GM23248 (cell line): ENCODE data around the gene CD151. TPM values are rescaled to one million over a fixed set of nuclear protein-coding genes. Genes with fewer than 3 reads are reported as not detected.

Source experiments
- DNase-seq: peaks from one replicate; pipeline ENCODE4 v3.0.0-alpha.2; 2015
- H2AFZ ChIP-seq: fragments of 200-600 bp; sonication (generic); 2 replicates; pipeline ENCODE4 v1.6.1; 2016; ENCODE audit warnings: antibody characterized with exemption
- H3F3A ChIP-seq: fragments of 200-600 bp; sonication (generic); 2 replicates; pipeline ENCODE4 v1.6.1; 2016; ENCODE audit warnings: mild to moderate bottlenecking, antibody characterized with exemption, mixed run types; ENCODE audit not compliant: insufficient read depth
- H3K27ac ChIP-seq: fragments of 200-600 bp; sonication (generic); 2 replicates; pipeline ENCODE4 v1.5.1; 2016; ENCODE audit warnings: mild to moderate bottlenecking
- H3K27me3 ChIP-seq: fragments of 200-600 bp; sonication (generic); replicated peaks from 2 replicates; pipeline ENCODE4 v1.6.1; 2016; ENCODE audit warnings: mild to moderate bottlenecking; ENCODE audit not compliant: insufficient read depth
- H3K36me3 ChIP-seq: fragments of 200-600 bp; sonication (generic); 2 replicates; pipeline ENCODE4 v1.6.1; 2016; ENCODE audit warnings: low read depth, mild to moderate bottlenecking
- H3K4me1 ChIP-seq: fragments of 200-600 bp; sonication (generic); 2 replicates; pipeline ENCODE4 v1.6.1; 2016; ENCODE audit warnings: mild to moderate bottlenecking; ENCODE audit not compliant: insufficient read depth
- H3K4me2 ChIP-seq: fragments of 200-600 bp; sonication (generic); one replicate; pipeline ENCODE4 v1.6.1; 2016; ENCODE audit warnings: mild to moderate bottlenecking; ENCODE audit not compliant: unreplicated experiment
- H3K4me3 ChIP-seq: fragments of 200-600 bp; sonication (generic); 2 replicates; pipeline ENCODE4 v1.5.1; 2016; ENCODE audit warnings: mild to moderate bottlenecking
- H3K79me2 ChIP-seq: fragments of 200-600 bp; sonication (generic); 2 replicates; pipeline ENCODE4 v1.6.1; 2016; ENCODE audit warnings: mild to moderate bottlenecking; ENCODE audit not compliant: insufficient read depth
- H3K9ac ChIP-seq: fragments of 200-600 bp; sonication (generic); 2 replicates; pipeline ENCODE4 v1.6.1; 2016; ENCODE audit warnings: mild to moderate bottlenecking
- H3K9me2 ChIP-seq: fragments of 200-600 bp; sonication (generic); 2 replicates; pipeline ENCODE4 v1.6.1; 2016; ENCODE audit warnings: mixed run types, mild to moderate bottlenecking, moderate library complexity; ENCODE audit not compliant: insufficient read depth
- H3K9me3 ChIP-seq: fragments of 200-600 bp; sonication (generic); one replicate; pipeline ENCODE4 v1.6.1; 2017; ENCODE audit warnings: low read depth
- H4K20me1 ChIP-seq: fragments of 200-600 bp; sonication (generic); 2 replicates; pipeline ENCODE4 v1.6.0; 2016; ENCODE audit not compliant: insufficient read depth
- EZH2 ChIP-seq: fragments of 200-600 bp; sonication (generic); IDR thresholded peaks from 2 replicates; pipeline ENCODE4 v1.6.1; 2018; ENCODE audit warnings: antibody characterized with exemption, mild to moderate bottlenecking; ENCODE audit not compliant: insufficient read depth, poor library complexity, severe bottlenecking
- EZH2phosphoT487 ChIP-seq: fragments of 200-600 bp; sonication (generic); IDR thresholded peaks from 2 replicates; pipeline ENCODE4 v1.6.1; 2018; ENCODE audit warnings: antibody characterized with exemption, moderate library complexity, mild to moderate bottlenecking, low read depth; ENCODE audit not compliant: insufficient read depth
- WGBS, 2 experiments: methylation state at CpG; one replicate each; pipeline ENCODE4 v1.1.6; 2015 to 2017; ENCODE audit warnings: low lambda C conversion rate in 2 of 2, low coverage in 1 of 2; ENCODE audit errors: missing lambda C conversion rate in 2 of 2; 5-methylcytosine and 5-hydroxymethylcytosine counted together
- in situ Hi-C: fragments of 300-500 bp; cut with MboI; formaldehyde crosslinking; loops from 2 replicates; pipeline ENCODE4 v1.15.0; 2020
- polyA plus RNA-seq: library from polyadenylated mRNA; unstranded; fragments of >200 nt; fragmentation: Nextera tagmentation; extraction: Ambion mirVana; gene quantifications from 2 replicates; pipeline ENCODE4 v1.2.1, GENCODE V29; 2016
- total RNA-seq: library from RNA; depleted of rRNA; stranded (reverse); fragments of >200 nt; shearing (Covaris generic); gene quantifications from 2 replicates; pipeline ENCODE4 v1.2.3, GENCODE V29; 2014

Gene CD151
- total and polyA plus RNA-seq, 2 experiments from 2014 or later = 796 to 1,651 TPM

- Histone ChIP-seq H3K9ac (peak within 1 kb of the TSS; percentile 85), H3K36me3 (no peaks in the 10 kb centered on the region; the same call in 1 of the 2 replicates), H3K4me1 (peaks cover 6% of the 10 kb centered on the region), H3K27me3 (no peaks in the 10 kb centered on the region), H2AFZ (peak within 1 kb of the TSS; percentile 75), H3F3A (peaks cover 4% of the 10 kb centered on the region; the same call in 1 of the 2 replicates), H3K9me2 (no peaks in the 10 kb centered on the region), H3K9me3 (no peaks in the 10 kb centered on the region), H4K20me1 (no peaks in the 10 kb centered on the region), H3K79me2 (peaks cover 12% of the 10 kb centered on the region), H3K4me3 (peak within 1 kb of the TSS; percentile 82), H3K27ac (peak within 1 kb of the TSS; percentile 86), H3K4me2 (peak within 1 kb of the TSS; percentile 84)
- DNase-seq = peak; percentile 94
- in situ Hi-C loops = no loop called here
- WGBS, 2 experiments = 5 to 11% methylated on average over 27 to 56 of the region's 69 CpGs
- TF ChIP-seq EZH2 (no peak), EZH2phosphoT487 (no peak)
Observed at GRCh38 chr11:798093-798713, 34.5 kb upstream of the CD151 start, which contains the start of gene SLC25A22. Gene SLC25A22, minus strand, starts transcription at chr11:798281. Its CDS starts 3,275 bp downstream, at chr11:795006.

DNA sequence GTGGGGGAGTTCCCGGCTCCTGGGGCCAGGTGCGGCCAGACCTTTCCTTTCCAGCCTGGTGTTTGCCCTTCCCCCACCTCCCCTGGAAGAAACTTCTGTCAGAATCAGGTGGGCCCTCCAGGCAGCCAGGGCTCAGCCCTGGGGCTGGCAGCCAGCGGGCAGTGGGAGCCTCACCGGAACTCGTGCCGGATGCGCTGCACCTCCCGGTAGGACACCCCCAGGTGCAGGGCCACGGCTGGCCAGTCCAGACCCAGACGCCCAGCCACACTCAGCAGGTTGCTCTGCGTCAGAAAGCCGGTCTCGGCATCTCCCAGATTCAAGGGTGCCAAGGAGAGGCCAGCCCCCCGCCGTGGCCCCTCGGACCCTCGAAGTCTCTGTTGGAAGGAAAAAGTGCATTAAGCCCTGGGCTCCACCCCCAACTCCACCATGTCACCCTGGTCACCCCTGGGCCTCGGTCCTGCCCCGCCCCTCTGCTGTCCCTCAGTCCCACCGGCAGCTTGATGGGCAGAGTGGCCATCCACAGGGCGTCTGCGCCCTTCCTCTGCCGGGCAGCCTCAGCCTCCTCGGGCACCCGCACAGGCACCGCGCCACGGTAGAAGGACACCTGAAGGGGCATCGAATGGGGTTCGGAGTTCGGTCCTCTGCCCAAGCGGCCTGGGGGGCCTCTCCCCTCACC, 33.0 kb upstream of the CD151 start:
- 91 to 94% methylated on average over 28 to 31 of the region's 32 CpGs for WGBS, 2 experiments
- Histone ChIP-seq H3K4me3 (no peak overlapping the region), H2AFZ (no peak overlapping the region), H4K20me1 (no peaks in the 10 kb centered on the region), H3K4me1 (peaks cover 6% of the 10 kb centered on the region), H3K9ac (no peak overlapping the region), H3K79me2 (peaks cover 7% of the 10 kb centered on the region), H3K27ac (no peak overlapping the region), H3K27me3 (no peaks in the 10 kb centered on the region), H3F3A (peaks cover 4% of the 10 kb centered on the region; the same call in 1 of the 2 replicates), H3K36me3 (no peaks in the 10 kb centered on the region; the same call in 1 of the 2 replicates), H3K9me3 (no peaks in the 10 kb centered on the region), H3K9me2 (no peaks in the 10 kb centered on the region), H3K4me2 (no peak overlapping the region)
- TF ChIP-seq EZH2phosphoT487 = no peak
- TF ChIP-seq EZH2 = no peak
- no peak for DNase-seq
- in situ Hi-C loops = no loop called here

GRCh38 chr11:800473-800872, 32.3 kb upstream of the CD151 start:
- no peak overlapping the region for H3K9ac ChIP-seq
- DNase-seq = no peak
- H3K9me3 ChIP-seq = no peaks in the 10 kb centered on the region
- no peak for TF ChIP-seq EZH2
- TF ChIP-seq EZH2phosphoT487 = no peak
- H3K4me1 ChIP-seq = peaks cover 6% of the 10 kb centered on the region
- H3K4me2 ChIP-seq = no peak overlapping the region
- H3K9me2 ChIP-seq = no peaks in the 10 kb centered on the region
- H4K20me1 ChIP-seq = no peaks in the 10 kb centered on the region
- no peak overlapping the region for H2AFZ ChIP-seq
- no peak overlapping the region for H3K27ac ChIP-seq
- 0 out of 2 replicates have a peak, but pooled peaks cover under 1% of the 10 kb centered on the region for H3K79me2 ChIP-seq
- in situ Hi-C loops = no loop called here
- no peaks in the 10 kb centered on the region; the same call in 1 of the 2 replicates for H3K36me3 ChIP-seq
- H3K4me3 ChIP-seq = no peak overlapping the region
- peaks cover 4% of the 10 kb centered on the region; the same call in 1 of the 2 replicates for H3F3A ChIP-seq
- H3K27me3 ChIP-seq = no peaks in the 10 kb centered on the region
- 89 to 91% methylated on average over 22 to 30 of the region's 30 CpGs for WGBS, 2 experiments

DNA sequence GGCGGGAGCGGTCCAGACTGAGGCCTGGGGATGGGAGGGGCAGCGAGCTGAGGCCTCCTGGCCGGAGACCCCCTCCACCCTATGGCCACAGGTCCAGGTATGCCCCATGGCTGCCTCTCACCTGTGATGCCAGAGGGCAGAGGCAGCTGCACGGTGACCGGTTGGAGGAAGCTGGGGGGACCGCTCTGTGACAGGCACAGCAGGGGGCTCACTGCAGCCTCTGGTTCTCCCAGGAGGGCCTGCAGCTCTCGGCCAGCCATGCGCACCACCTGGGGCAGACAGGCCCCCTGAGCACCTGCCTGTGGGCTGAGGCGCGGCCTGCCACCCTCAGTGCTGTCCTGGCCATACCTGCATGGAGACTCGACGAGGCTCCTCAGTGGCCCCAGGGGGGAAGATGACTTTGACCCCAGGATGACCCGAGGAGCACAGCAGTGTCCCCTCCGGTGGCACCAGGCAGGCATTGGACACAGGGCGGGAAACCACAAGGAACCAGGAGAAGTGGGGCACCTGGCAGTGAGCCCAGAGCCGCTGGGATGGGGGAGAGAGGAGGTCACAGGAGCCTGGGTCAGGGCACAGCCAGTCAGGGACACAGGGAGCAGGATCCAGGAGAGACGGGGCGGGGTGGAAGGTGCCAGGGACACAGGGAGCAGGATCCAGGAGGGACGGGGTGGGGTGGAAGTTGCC, 31.5 kb upstream of the CD151 start:
- Histone ChIP-seq H3F3A (peaks cover 4% of the 10 kb centered on the region; the same call in 1 of the 2 replicates), H3K4me3 (no peak overlapping the region), H3K36me3 (no peaks in the 10 kb centered on the region; the same call in 1 of the 2 replicates), H3K27me3 (no peaks in the 10 kb centered on the region), H3K79me2 (no peaks in the 10 kb centered on the region), H3K9me2 (no peaks in the 10 kb centered on the region), H3K27ac (no peak overlapping the region), H4K20me1 (no peaks in the 10 kb centered on the region), H3K9ac (no peak overlapping the region), H3K9me3 (no peaks in the 10 kb centered on the region), H3K4me2 (no peak overlapping the region), H3K4me1 (peaks cover 6% of the 10 kb centered on the region), H2AFZ (no peak overlapping the region)
- 92 to 93% methylated on average over 14 to 20 of the region's 20 CpGs for WGBS, 2 experiments
- no peak for DNase-seq
- TF ChIP-seq EZH2phosphoT487 = no peak
- TF ChIP-seq EZH2 = no peak
- in situ Hi-C loops = no loop called here
